ENCODE data around the gene TTC21B.

Gene TTC21B

DNA sequence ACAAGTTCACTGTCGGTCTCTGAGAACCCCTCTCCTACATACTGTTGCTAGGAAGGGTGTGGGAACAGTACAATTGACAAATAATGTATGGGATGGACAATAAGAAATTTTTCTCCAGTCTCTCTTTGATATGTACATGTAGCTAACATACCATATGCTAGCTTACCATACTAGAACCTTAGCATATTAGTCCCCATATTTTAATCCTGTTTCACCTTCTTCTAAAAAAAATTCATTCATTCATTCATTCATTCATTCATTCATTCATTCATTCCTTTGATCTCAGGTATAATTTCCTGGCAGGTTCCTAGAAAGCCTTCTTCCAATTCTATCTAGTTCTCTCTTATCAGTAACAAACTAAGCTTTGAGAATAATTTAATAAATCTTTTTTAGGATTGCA, 62.2 kb downstream of the TTC21B start:
- 83% methylated on average over 1 of the region's 1 CpG; no CpG with 5 or more reads in 1 of the 2 experiments for WGBS, 2 experiments
- Histone ChIP-seq H3K4me3 (ENCODE audit: insufficient read depth, low read depth, low read length) (no peak overlapping the region), H3K9me3 (ENCODE audit: control insufficient read depth, low read length) (no peaks in the 10 kb centered on the region), H3K27ac (ENCODE audit: insufficient read depth, low read depth, low read length, poor library complexity, severe bottlenecking) (no peak overlapping the region), H3K36me3 (ENCODE audit: control insufficient read depth, insufficient read depth, low read length) (no peaks in the 10 kb centered on the region), H3K4me1 (ENCODE audit: control insufficient read depth, insufficient read depth, low read length) (peaks cover 9% of the 10 kb centered on the region), H3K27me3 (ENCODE audit: control insufficient read depth, insufficient read depth, low read length, poor library complexity, severe bottlenecking) (no peaks in the 10 kb centered on the region)

- peaks cover 9% of the 10 kb centered on the region for H3K4me1 ChIP-seq (ENCODE audit: control insufficient read depth, insufficient read depth, low read length)
Measured at GRCh38 chr2:165889798-165890197, 63.8 kb downstream of the TTC21B start.

DNA sequence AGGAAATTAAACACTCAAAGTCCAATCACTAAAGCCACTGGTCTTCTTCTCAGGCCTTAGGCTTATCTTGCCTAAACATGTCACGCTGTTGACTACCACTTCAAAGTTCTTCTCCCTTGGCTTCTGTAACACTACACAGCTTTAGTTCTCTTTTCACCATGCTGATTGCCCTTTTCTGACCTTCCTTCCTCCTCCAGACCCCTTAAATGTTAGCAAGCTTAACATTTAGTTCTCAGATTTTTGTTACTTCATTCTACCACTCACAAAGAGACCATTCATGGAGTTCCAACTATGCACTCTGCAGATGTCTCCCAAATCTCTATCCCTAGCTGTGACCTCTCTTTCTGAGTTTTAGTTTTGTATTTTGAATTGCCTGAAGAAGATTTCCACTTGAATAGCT, 64.4 kb downstream of the TTC21B start:
- Histone ChIP-seq H3K36me3 (ENCODE audit: control insufficient read depth, insufficient read depth, low read length) (no peaks in the 10 kb centered on the region), H3K4me3 (ENCODE audit: insufficient read depth, low read depth, low read length) (no peak overlapping the region), H3K27me3 (ENCODE audit: control insufficient read depth, insufficient read depth, low read length, poor library complexity, severe bottlenecking) (no peaks in the 10 kb centered on the region), H3K27ac (ENCODE audit: insufficient read depth, low read depth, low read length, poor library complexity, severe bottlenecking) (peak overlapping the region; percentile 17), H3K4me1 (ENCODE audit: control insufficient read depth, insufficient read depth, low read length) (peaks cover 9% of the 10 kb centered on the region), H3K9me3 (ENCODE audit: control insufficient read depth, low read length) (no peaks in the 10 kb centered on the region)
- 86 to 91% methylated on average over 1 of the region's 1 CpG for WGBS, 2 experiments

More at GRCh38 chr2:165889798-165890197, 63.8 kb downstream of the TTC21B start:
- no peaks in the 10 kb centered on the region for H3K36me3 ChIP-seq (ENCODE audit: control insufficient read depth, insufficient read depth, low read length)
- H3K27me3 ChIP-seq (ENCODE audit: control insufficient read depth, insufficient read depth, low read length, poor library complexity, severe bottlenecking), result no peaks in the 10 kb centered on the region
- H3K4me3 ChIP-seq (ENCODE audit: insufficient read depth, low read depth, low read length), result no peak overlapping the region
- H3K27ac ChIP-seq (ENCODE audit: insufficient read depth, low read depth, low read length, poor library complexity, severe bottlenecking), result peak overlapping the region; percentile 17
- no peaks in the 10 kb centered on the region for H3K9me3 ChIP-seq (ENCODE audit: control insufficient read depth, low read length)

DNA sequence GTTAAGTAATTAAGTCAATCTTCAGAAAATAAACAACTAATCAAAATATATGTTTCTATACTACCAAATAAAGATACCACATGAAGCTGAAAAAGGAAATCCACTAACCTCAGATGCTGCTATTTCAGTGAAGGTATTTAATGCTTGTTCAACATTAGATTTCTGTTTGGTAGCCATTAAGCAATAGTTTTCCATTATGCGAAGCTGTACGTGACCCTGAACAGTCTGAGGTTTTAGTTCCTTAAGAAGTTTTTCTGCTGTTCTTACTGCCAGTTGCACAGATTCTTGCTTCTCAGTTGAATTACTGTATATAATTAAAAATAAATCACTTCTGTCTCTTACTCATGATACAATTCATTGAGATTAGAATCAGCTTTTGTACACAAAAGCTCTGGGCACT, 65.4 kb downstream of the TTC21B start:
- Histone ChIP-seq H3K4me3 (ENCODE audit: insufficient read depth, low read depth, low read length) (no peak overlapping the region), H3K9me3 (ENCODE audit: control insufficient read depth, low read length) (no peaks in the 10 kb centered on the region), H3K27me3 (ENCODE audit: control insufficient read depth, insufficient read depth, low read length, poor library complexity, severe bottlenecking) (no peaks in the 10 kb centered on the region), H3K27ac (ENCODE audit: insufficient read depth, low read depth, low read length, poor library complexity, severe bottlenecking) (no peak overlapping the region), H3K36me3 (ENCODE audit: control insufficient read depth, insufficient read depth, low read length) (no peaks in the 10 kb centered on the region), H3K4me1 (ENCODE audit: control insufficient read depth, insufficient read depth, low read length) (peaks cover 9% of the 10 kb centered on the region)
- WGBS, 2 experiments, result 91 to 94% methylated on average over 2 of the region's 2 CpGs

DNA sequence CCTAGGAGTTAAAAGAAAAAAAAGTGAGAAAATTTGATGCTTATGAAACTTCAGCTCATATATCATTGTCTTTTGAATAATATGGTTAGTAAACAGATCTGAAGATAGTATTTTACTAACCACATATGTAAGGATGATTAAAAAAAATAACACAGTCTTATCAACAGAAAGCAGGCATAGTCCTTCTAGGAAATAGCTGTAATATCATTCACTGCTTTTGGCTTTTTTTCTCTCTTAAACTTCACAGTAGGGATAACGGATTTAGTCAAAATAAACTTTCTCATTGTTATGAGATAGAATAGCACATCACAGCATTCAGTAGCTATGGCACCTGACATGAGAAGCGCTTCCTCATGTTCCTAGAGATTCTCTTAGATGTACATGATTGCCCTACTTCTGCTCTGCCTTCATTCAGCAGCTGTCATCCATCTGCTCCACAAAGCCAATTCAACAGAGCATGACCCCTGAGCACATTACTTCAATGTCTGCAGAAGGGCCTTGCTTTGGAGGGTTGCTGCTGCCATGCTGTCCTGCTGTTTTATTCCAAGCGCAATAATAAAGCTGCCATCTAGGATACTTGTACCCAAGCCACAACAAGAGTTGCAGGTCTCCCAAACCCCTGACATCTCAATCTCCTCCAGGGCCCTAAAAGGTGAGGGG, 67.0 kb downstream of the TTC21B start:
- Histone ChIP-seq H3K4me3 (ENCODE audit: insufficient read depth, low read depth, low read length) (no peak overlapping the region), H3K36me3 (ENCODE audit: control insufficient read depth, insufficient read depth, low read length) (no peaks in the 10 kb centered on the region), H3K27ac (ENCODE audit: insufficient read depth, low read depth, low read length, poor library complexity, severe bottlenecking) (peak overlapping the region; percentile 36), H3K4me1 (ENCODE audit: control insufficient read depth, insufficient read depth, low read length) (peaks cover 9% of the 10 kb centered on the region), H3K27me3 (ENCODE audit: control insufficient read depth, insufficient read depth, low read length, poor library complexity, severe bottlenecking) (no peaks in the 10 kb centered on the region), H3K9me3 (ENCODE audit: control insufficient read depth, low read length) (no peaks in the 10 kb centered on the region)
- 91 to 98% methylated on average over 3 of the region's 3 CpGs for WGBS, 2 experiments

DNA sequence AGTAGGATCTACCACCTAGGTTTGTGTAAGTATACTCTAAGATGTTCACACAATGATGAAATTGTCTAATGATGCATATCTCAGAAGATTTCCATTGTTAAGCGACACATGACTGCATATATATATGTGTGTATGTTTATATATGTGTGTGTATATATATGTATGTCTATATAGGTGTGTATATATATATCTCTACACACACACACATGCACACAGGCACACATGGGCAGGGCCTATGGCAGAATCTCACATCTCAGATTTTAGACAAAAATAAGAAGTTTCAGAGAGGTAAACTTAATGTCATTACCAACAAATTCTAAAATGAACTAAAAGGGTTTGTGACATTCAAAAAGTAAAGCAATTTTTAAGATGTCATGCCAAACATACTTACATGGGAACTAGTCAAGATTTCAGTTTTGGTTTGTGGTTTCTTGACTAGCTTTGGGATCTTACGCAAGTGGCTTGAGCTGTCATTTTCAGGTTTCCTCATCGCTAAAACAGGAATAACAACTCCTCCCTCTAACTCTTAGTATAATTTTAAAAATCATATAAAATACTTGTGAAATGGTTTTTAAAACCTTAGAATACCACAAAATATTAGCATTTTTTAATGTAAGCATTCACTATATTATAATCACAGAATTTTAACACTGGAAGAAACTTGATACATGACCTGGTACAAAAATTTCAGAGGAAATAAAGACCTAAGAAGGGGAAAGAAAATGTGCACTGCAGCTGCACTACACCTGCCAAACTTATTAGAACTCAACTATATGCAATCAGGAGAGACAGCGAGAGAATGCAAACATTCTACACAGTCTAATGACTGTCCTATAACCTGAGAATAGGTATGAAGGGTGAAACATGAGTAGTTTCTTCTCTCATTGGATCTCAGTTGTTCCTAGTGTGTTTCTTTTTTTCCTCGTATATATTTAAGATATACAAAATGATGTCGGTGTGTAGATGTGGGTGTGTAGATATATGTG, 75.7 kb downstream of the TTC21B start:
- WGBS, 2 experiments, result 98 to 100% methylated on average over 2 to 4 of the region's 6 CpGs

DNA sequence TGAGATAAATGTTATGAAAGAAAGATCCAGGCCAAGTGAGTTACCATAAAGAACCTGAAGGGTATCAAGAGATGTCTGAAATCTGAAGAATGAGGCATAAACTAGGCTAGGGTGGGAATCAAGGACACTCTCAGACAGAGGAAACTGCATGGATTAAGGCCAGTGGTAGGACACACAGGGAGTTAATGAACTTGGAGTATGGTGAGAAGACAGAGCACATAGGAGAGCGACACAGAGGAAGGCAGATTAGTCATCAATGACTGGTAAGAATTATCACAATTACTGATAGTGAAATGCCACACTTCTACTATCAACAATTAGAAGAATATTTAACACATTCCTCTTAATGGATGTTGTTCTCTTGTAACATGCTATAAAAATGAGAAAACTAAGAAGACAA, 76.9 kb downstream of the TTC21B start:
- H3K36me3 ChIP-seq (ENCODE audit: control insufficient read depth, insufficient read depth, low read length), result no peaks in the 10 kb centered on the region
- 80 to 100% methylated on average over 1 of the region's 1 CpG for WGBS, 2 experiments
- no peak overlapping the region for H3K27ac ChIP-seq (ENCODE audit: insufficient read depth, low read depth, low read length, poor library complexity, severe bottlenecking)

More for the DNA sequence above, 75.7 kb downstream of the TTC21B start:
- no peak overlapping the region for H3K27ac ChIP-seq (ENCODE audit: insufficient read depth, low read depth, low read length, poor library complexity, severe bottlenecking)
- no peaks in the 10 kb centered on the region for H3K27me3 ChIP-seq (ENCODE audit: control insufficient read depth, insufficient read depth, low read length, poor library complexity, severe bottlenecking)
- no peaks in the 10 kb centered on the region for H3K4me1 ChIP-seq (ENCODE audit: control insufficient read depth, insufficient read depth, low read length)
- no peaks in the 10 kb centered on the region for H3K36me3 ChIP-seq (ENCODE audit: control insufficient read depth, insufficient read depth, low read length)
- H3K9me3 ChIP-seq (ENCODE audit: control insufficient read depth, low read length), result no peaks in the 10 kb centered on the region
- H3K4me3 ChIP-seq (ENCODE audit: insufficient read depth, low read depth, low read length), result no peak overlapping the region

DNA sequence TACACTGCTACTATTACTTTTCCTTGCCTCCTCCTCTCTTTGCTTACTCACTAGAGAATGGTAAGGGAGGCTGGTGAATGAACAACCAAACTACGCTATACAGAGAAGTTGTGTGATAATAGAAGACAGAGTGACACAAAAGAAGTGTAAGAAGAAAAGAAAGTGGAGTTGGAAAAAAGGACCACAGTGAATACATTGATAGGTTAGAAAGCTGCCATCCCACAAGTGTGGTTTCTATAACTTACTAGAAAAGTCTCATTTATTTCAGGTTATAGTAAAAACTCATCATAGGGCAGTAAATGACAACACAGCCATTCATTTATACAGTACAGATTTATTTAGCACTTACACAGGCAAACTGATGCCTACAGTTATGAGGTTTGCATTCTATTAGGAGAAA, 77.3 kb downstream of the TTC21B start:
- no peaks in the 10 kb centered on the region for H3K4me1 ChIP-seq (ENCODE audit: control insufficient read depth, insufficient read depth, low read length)
- H3K27ac ChIP-seq (ENCODE audit: insufficient read depth, low read depth, low read length, poor library complexity, severe bottlenecking), result no peak overlapping the region
- H3K9me3 ChIP-seq (ENCODE audit: control insufficient read depth, low read length), result no peaks in the 10 kb centered on the region
- H3K4me3 ChIP-seq (ENCODE audit: insufficient read depth, low read depth, low read length), result no peak overlapping the region
- no peaks in the 10 kb centered on the region for H3K27me3 ChIP-seq (ENCODE audit: control insufficient read depth, insufficient read depth, low read length, poor library complexity, severe bottlenecking)
- H3K36me3 ChIP-seq (ENCODE audit: control insufficient read depth, insufficient read depth, low read length), result no peaks in the 10 kb centered on the region
- WGBS, 2 experiments, result 95 to 100% methylated on average over 1 of the region's 1 CpG

More for the DNA sequence above, 76.9 kb downstream of the TTC21B start:
- H3K27me3 ChIP-seq (ENCODE audit: control insufficient read depth, insufficient read depth, low read length, poor library complexity, severe bottlenecking), result no peaks in the 10 kb centered on the region
- no peaks in the 10 kb centered on the region for H3K4me1 ChIP-seq (ENCODE audit: control insufficient read depth, insufficient read depth, low read length)
- H3K4me3 ChIP-seq (ENCODE audit: insufficient read depth, low read depth, low read length), result no peak overlapping the region
- no peaks in the 10 kb centered on the region for H3K9me3 ChIP-seq (ENCODE audit: control insufficient read depth, low read length)

DNA sequence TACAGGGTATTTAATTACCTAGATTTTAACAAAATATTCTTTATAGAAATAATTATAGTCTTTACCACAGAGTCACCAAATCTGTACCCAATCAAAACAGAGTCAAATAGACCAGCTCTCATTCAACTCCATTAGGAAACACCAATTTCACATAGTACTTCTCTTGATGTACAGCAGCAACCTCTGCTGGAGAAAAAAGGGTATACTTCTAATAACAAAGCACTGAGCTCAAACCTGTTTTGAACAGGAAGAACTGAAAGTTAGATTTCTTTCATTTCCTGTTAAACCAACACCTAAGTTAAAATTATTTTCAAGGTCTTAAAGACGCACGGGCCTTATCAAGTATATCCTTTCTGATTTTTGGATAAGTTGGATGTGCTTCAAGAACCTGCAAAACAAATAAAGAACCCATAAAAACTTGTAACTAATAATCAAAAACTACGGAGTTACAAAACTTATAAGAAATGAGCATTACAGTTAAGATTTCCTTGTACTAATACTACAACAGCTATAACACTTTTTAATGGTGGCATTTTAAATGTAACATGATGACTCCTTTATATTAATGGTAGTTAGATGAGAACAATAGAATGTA, 79.0 kb downstream of the TTC21B start:
- H3K27ac ChIP-seq (ENCODE audit: insufficient read depth, low read depth, low read length, poor library complexity, severe bottlenecking), result no peak overlapping the region
- no peak overlapping the region for H3K4me3 ChIP-seq (ENCODE audit: insufficient read depth, low read depth, low read length)
- WGBS, 2 experiments, result no CpG with 5 or more reads among the region's 3 CpGs
- H3K36me3 ChIP-seq (ENCODE audit: control insufficient read depth, insufficient read depth, low read length), result no peaks in the 10 kb centered on the region
- no peaks in the 10 kb centered on the region for H3K9me3 ChIP-seq (ENCODE audit: control insufficient read depth, low read length)
- no peaks in the 10 kb centered on the region for H3K4me1 ChIP-seq (ENCODE audit: control insufficient read depth, insufficient read depth, low read length)
- no peaks in the 10 kb centered on the region for H3K27me3 ChIP-seq (ENCODE audit: control insufficient read depth, insufficient read depth, low read length, poor library complexity, severe bottlenecking)

All from ectodermal cell (in vitro differentiated cells).